Parathyroid adenoma (tissue), 2 donors: ENCODE data around the gene FAM229A.
A peak's percentile ranks its signal among the peaks of the same experiment; 100 is the strongest.

Source experiments
- H2AFZ ChIP-seq: fragments of 300-600 bp; sonication (generic); one replicate; pipeline ENCODE4 v1.7.0; 2017; ENCODE audit warnings: antibody characterized with exemption, mild to moderate bottlenecking
- H3K27ac ChIP-seq: fragments of 300-600 bp; sonication (generic); one replicate; pipeline ENCODE4 v1.7.0; 2017
- H3K27me3 ChIP-seq: fragments of 300-600 bp; sonication (generic); one replicate; pipeline ENCODE4 v1.7.0; 2017; ENCODE audit warnings: low read length; ENCODE audit not compliant: control insufficient read depth, insufficient read depth
- H3K36me3 ChIP-seq: fragments of 300-600 bp; sonication (generic); one replicate; pipeline ENCODE4 v1.7.0; 2017; ENCODE audit warnings: low read length; ENCODE audit not compliant: control insufficient read depth, insufficient read depth
- H3K4me1 ChIP-seq: fragments of 300-600 bp; sonication (generic); one replicate; pipeline ENCODE4 v1.7.0; 2017; ENCODE audit warnings: control low read depth
- H3K4me2 ChIP-seq: fragments of 300-600 bp; sonication (generic); one replicate; pipeline ENCODE4 v1.7.0; 2017; ENCODE audit warnings: low read length
- H3K4me3 ChIP-seq: fragments of 300-600 bp; sonication (generic); one replicate; pipeline ENCODE4 v1.7.0; 2017; ENCODE audit warnings: low read depth, low read length
- H3K79me2 ChIP-seq: fragments of 300-600 bp; sonication (generic); one replicate; pipeline ENCODE4 v1.7.0; 2017; ENCODE audit warnings: control low read depth
- H3K9ac ChIP-seq: fragments of 300-600 bp; sonication (generic); one replicate; pipeline ENCODE4 v1.7.0; 2017; ENCODE audit warnings: mild to moderate bottlenecking
- H3K9me3 ChIP-seq: fragments of 300-600 bp; sonication (generic); one replicate; pipeline ENCODE4 v1.7.0; 2017; ENCODE audit warnings: low read length; ENCODE audit not compliant: control insufficient read depth
- CTCF ChIP-seq: fragments of 300-600 bp; sonication (generic); IDR thresholded peaks from one replicate; pipeline ENCODE4 v1.7.0; 2017; ENCODE audit warnings: antibody characterized with exemption, mild to moderate bottlenecking
- donor health status: primary hyperparathyroidism.

The FAM229A gene

GRCh38 chr1:32335790-32336590 lies 26.3 kb downstream of the FAM229A start, which contains the start of gene MARCKSL1:
Gene MARCKSL1, minus strand, starts transcription at chr1:32336233. Its CDS starts 200 bp downstream, at chr1:32336033.
- Histone ChIP-seq H3K27me3 (no peaks in the 10 kb centered on the region), H3K4me3 (peak within 1 kb of the TSS; percentile 31), H3K9me3 (no peaks in the 10 kb centered on the region), H3K9ac (no peak within 1 kb of the TSS), H3K4me1 (no peaks in the 10 kb centered on the region), H2AFZ (peak within 1 kb of the TSS; percentile 50), H3K4me2 (peak within 1 kb of the TSS; percentile 58), H3K79me2 (no peaks in the 10 kb centered on the region), H3K36me3 (no peaks in the 10 kb centered on the region), H3K27ac (no peak within 1 kb of the TSS)
- TF ChIP-seq CTCF: no peak

- Histone ChIP-seq H3K9ac (no peak overlapping the region), H3K36me3 (no peaks in the 10 kb centered on the region)
- TF ChIP-seq CTCF: no peak
These were observed 26.8 kb downstream of the FAM229A start for GRCh38 chr1:32335535-32335789.

DNA sequence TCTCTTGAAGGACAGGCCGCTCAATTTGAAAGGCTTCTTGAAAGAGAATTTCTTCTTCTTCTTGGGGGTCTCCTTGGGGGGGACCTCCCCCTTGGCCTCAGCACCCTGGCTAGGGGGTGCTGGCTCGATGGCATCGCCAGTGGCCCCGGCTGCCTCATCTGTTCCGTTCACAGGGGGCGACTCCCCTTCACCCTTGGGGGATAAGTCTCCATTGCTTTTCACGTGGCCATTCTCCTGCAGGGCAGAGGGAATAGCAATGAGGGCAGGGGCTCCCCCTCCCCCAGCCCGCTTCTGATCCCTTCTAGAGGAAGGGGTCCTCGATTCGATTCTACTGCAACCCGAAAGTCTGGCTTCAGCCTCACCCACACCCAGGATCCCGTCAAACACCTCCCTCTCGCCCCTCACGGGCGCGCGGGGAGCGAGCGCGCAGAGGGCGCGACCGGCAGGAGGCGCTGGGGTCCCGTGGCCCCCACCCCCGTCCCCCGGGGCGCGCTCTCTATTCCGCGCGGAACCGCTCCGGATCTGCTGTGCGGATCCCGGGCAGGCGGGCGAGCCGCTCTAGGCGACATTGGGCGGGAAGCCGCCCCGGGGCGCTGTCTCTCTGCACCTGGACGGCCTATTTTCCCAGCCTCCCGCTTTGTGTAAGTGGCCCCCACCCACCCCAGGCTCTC lies 27.3 kb downstream of the FAM229A start:
- Histone ChIP-seq H3K9ac (no peak overlapping the region), H3K9me3 (no peaks in the 10 kb centered on the region), H3K27ac (no peak overlapping the region), H3K4me1 (no peaks in the 10 kb centered on the region), H3K4me3 (peak overlapping the region; percentile 3), H3K27me3 (no peaks in the 10 kb centered on the region), H3K79me2 (no peaks in the 10 kb centered on the region), H2AFZ (no peak overlapping the region), H3K36me3 (no peaks in the 10 kb centered on the region), H3K4me2 (peak overlapping the region; percentile 28)
- peak; percentile 40 for TF ChIP-seq CTCF

More at GRCh38 chr1:32335535-32335789, 26.8 kb downstream of the FAM229A start:
- H3K27ac ChIP-seq: no peak overlapping the region
- H3K9me3 ChIP-seq: no peaks in the 10 kb centered on the region
- no peaks in the 10 kb centered on the region for H3K27me3 ChIP-seq
- H3K79me2 ChIP-seq: no peaks in the 10 kb centered on the region
- no peak overlapping the region for H3K4me2 ChIP-seq
- H2AFZ ChIP-seq: no peak overlapping the region
- no peaks in the 10 kb centered on the region for H3K4me1 ChIP-seq
- peak overlapping the region; percentile 3 for H3K4me3 ChIP-seq

GRCh38 chr1:32334274-32334861 lies 27.9 kb downstream of the FAM229A start:
- Histone ChIP-seq H2AFZ (no peak overlapping the region), H3K9me3 (no peaks in the 10 kb centered on the region), H3K4me2 (no peak overlapping the region), H3K36me3 (no peaks in the 10 kb centered on the region), H3K4me1 (no peaks in the 10 kb centered on the region), H3K9ac (no peak overlapping the region), H3K79me2 (no peaks in the 10 kb centered on the region), H3K27me3 (no peaks in the 10 kb centered on the region), H3K4me3 (no peak overlapping the region), H3K27ac (no peak overlapping the region)
- TF ChIP-seq CTCF: no peak
